Cerebellar cortex (tissue), 1 donor: ENCODE results near the gene ITGB3.

ENCODE experiments used
- DNase-seq: peaks from one replicate; pipeline ENCODE4 v3.0.0-alpha.2; 2015; ENCODE audit warnings: low spot score

The ITGB3 gene

DNA sequence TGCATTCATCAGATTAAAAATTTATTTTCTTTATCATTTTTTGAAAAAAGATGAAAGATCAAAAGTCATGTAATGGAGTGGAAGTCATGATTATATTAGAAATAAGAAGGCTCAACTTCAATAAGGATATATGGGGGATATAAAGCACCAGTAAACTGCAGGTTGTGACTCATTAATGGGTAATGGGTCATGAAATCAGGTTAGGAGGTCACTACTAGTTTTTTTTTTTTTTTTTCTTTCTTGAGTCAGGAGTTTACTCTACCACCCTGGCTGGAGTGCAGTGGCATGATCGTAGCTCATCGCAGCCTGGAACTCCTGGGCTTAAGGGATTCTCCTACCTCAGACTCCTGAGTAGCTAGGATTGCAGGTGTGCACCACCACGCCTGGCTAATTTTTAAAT, 84.4 kb downstream of the ITGB3 start:
- no peak for DNase-seq

- DNase-seq = no peak
These were observed 99.2 kb downstream of the ITGB3 start for GRCh38 chr17:47352848-47353247.

DNA sequence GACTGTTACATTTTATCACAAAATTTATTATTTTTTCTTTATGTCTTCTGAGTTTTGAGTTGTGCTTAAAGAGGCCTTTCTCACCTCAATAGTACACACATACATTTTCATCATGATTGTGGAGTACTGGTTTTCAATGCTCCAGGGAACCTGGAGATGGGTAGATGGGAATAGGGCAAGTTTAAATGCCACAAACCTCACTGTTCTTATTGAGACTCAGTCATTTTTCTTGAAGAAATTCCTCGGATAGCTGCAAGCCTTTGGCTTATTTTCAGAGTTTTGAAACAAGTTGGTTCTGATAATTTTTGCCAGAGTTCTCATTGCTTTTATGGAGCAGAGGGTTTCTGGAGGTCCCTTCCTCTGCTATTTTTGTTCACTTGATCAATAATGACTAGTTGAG, 105.0 kb downstream of the ITGB3 start:
- DNase-seq = no peak
